COLO668 (cell line): ENCODE results near the gene MRPS18B.

Experiments used
- DNase-seq: peaks from one replicate; lab custom pipeline; 2025; ENCODE audit not compliant: unreplicated experiment; lab: John Stamatoyannopoulos, UW

The MRPS18B gene

GRCh38 chr6:30617565-30618269 is at the start of gene MRPS18B:
Gene MRPS18B, plus strand, starts transcription at chr6:30617840. Its CDS starts 26 bp downstream, at chr6:30617866.
- peak; percentile 91 for DNase-seq

GRCh38 chr6:30568245-30568644 is 49.4 kb upstream of the MRPS18B start:
- DNase-seq: peak; percentile 0

DNA sequence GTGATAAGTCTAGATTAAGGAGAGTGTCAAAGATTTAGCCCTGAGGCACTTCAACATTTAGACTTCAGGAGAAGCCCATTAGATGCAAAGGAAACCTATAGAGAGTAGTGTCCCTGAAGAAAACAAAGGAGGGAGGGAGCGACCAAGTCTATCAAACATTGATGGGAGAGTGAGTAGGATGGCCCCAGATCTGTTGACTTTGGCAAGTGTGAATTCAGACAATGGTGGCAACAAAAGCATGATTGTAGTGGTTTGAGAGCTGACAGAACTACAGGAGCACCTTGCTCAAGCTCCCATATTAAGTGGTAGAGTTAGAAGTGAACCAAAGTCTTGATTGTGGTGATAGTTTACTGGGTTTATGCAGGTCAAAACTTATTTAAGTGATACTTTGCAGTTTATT is 47.4 kb upstream of the MRPS18B start:
- DNase-seq: peak; percentile 0

DNA sequence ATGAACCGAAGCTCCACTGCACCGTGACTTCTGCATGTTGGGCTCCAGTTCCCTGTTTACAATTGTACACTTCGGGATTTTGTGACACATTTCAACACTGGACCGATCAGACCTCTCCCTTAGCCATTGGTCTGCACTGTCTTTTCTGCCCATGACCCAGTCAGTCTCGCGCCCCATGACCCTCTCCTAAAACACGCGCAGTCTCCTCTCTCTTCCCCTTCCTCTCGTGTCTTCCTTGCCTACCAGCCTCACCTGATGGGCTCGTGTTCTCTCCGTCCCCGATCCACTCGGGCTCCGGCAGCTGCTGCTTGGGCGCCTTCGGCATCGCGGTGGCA is 46.9 kb upstream of the MRPS18B start:
- DNase-seq: no peak

- DNase-seq: peak; percentile 95
These were observed 46.4 kb upstream of the MRPS18B start, which contains the start of gene ABCF1 for GRCh38 chr6:30571075-30571761. Gene ABCF1, plus strand, starts transcription at chr6:30571442. Its CDS starts 46 bp downstream, at chr6:30571488.

- no peak for DNase-seq
These were observed 45.9 kb upstream of the MRPS18B start for GRCh38 chr6:30571762-30572082.

GRCh38 chr6:30572148-30572547 is 45.5 kb upstream of the MRPS18B start:
- no peak for DNase-seq

DNA sequence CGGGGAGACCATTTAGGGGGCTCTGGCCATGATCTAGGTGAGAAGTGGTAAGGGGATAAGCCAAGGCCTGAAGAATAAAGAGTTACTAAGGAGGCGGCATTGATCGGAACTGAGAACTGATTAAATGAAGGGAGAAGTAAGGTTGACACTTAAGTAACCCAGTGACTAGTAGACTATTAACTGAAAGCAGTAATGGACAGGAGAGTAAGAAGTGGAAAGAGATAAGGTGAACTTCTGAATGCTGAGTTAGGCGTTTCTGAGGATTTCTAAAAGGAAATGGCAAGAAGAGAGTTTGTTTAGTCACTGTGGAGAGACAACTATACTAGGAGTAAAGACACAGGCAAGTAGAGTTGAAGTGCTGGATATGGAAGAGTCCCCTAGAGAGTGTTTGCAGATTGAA is 44.5 kb upstream of the MRPS18B start:
- no peak for DNase-seq

GRCh38 chr6:30578051-30578450 is 39.6 kb upstream of the MRPS18B start:
- DNase-seq: no peak

GRCh38 chr6:30583921-30584320 is 33.7 kb upstream of the MRPS18B start:
- no peak for DNase-seq

- no peak for DNase-seq
These were observed 27.8 kb upstream of the MRPS18B start for GRCh38 chr6:30589754-30590358.

DNA sequence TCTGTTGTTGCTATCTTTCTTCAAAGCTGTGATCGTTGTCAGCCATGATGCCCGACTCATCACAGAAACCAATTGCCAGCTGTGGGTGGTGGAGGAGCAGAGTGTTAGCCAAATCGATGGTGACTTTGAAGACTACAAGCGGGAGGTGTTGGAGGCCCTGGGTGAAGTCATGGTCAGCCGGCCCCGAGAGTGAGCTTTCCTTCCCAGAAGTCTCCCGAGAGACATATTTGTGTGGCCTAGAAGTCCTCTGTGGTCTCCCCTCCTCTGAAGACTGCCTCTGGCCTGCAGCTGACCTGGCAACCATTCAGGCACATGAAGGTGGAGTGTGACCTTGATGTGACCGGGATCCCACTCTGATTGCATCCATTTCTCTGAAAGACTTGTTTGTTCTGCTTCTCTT is 27.1 kb upstream of the MRPS18B start:
- DNase-seq: no peak

DNA sequence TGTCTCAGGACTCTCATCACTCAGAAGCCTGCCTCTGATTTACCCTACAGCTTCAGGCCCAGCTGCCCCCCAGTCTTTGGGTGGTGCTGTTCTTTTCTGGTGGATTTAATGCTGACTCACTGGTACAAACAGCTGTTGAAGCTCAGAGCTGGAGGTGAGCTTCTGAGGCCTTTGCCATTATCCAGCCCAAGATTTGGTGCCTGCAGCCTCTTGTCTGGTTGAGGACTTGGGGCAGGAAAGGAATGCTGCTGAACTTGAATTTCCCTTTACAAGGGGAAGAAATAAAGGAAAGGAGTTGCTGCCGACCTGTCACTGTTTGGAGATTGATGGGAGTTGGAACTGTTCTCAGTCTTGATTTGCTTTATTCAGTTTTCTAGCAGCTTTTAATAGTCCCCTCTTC is 26.6 kb upstream of the MRPS18B start:
- no peak for DNase-seq

GRCh38 chr6:30592287-30592686 is 25.4 kb upstream of the MRPS18B start:
- DNase-seq: no peak

DNA sequence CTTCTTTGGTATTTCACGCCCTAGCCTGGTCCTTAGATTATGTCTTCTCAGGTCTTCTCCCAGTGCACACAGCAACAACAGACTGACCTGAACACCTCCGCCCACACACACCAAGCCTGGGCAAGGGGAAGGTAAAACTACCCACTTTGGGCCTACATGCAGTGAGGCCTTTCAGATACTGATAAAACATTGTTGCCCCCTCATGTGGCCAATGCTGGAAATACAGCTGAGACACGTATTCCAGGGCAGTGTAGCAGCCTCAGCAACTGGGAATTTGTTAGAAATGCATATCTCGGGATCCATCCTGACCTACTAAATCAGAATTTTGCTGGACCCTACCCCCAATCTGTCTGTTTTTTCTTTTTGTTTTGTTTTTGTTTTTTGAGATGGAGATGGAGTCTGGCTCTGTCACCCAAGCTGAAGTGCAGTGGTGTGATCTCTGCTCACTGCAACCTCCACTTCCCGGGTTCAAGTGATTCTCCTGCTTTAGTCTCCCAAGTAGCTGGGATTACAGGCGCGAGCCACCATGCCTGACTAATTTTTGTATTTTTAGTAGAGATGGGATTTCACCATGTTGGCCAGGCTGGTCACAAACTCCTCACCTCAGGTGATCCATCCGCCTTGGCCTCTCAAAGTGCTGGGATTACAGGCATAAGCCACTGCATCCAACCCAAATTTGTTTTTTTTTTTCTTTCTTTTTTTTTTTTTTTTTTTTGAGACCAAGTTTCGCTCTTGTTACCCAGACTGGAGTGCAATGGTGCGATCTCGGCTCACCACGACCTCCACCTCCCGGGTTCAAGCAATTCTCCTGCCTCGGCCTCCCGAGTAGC is 20.1 kb upstream of the MRPS18B start:
- peak; percentile 68 for DNase-seq

DNA sequence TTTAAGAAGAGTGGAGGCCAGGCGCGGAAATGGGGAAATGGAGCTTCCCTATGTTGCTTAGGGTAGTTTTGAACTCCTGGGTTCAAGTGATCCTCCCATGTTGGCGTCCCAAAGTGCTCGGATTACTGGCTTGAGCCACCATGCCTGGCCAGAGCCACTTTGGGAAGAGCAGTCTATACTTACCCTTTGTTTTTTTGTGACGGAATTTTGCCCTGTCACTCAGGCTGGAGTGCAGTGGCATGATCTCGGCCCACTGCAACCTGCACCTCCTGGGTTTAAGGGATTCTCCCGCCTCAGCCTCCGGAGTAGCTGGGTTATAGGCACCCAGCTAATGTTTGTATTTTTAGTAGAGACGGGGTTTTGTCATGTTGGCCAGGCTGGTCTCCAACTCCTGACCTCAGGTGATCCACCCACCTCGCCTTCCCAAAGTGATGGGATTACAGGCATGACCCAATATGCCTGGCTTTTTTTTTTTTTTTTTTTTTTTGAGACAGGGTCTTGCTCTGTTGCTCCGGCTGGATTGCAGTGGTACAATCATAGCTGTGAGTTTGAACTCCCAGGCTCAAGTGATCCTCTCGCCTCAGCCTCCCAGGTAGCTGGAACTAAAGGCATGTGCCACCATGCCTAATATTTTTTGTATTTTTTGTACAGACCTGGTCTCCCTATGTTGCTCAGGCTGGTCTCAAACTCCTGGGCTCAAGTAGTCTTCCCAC is 18.6 kb upstream of the MRPS18B start:
- no peak for DNase-seq

DNA sequence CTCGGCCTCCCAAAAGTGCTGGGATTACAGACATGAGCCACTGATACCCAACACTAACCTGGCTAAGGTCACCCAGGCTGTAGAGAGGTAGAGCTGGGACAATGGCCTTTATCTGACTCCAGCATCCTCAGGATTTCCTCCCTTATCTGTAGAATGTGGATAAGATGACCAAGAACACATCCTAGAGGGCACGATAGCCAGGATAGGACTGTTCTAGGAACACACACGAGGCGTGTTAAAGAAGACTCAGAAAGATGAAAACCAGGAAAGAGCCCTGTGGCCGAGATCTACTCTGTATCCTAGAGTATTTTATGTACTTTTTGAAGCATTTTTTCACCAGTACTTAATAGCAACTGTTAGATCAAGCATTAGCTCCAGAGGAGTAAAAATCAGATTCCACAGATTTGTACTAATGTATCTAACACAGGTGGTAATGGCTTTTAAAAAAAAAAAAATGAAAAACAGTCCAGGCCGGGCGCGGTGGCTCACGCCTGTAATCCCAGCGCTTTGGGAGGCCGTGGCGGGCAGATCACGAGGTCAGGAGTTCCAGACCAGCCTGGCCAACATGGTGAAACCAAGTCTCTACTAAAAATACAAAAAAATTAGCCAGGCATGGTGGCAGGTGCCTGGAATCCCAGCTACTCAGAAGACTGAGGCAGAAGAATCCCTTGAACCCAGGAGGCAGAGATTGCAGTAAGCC is 17.9 kb upstream of the MRPS18B start:
- DNase-seq: no peak

- DNase-seq: no peak
These were observed 17.1 kb upstream of the MRPS18B start for GRCh38 chr6:30600451-30600961.

GRCh38 chr6:30601436-30601814 is 16.2 kb upstream of the MRPS18B start:
- DNase-seq: no peak
